CD1c-positive myeloid dendritic cell (primary cell): ENCODE results near the gene CDKAL1.
"Not testable (repeated sequence)": the region's sequence is repeated elsewhere in the genome, so short reads cannot be mapped to it uniquely, and the experiment has no call there.

Experiments
- DNase-seq: peaks from one replicate; pipeline ENCODE4 v3.0.0-alpha.2; 2016; ENCODE audit errors: extremely low spot score

CDKAL1 gene

GRCh38 chr6:21173031-21173430, 638.8 kb downstream of the CDKAL1 start:
- peak; percentile 14 for DNase-seq

- no peak for DNase-seq
Measured at GRCh38 chr6:21173678-21174077, 639.4 kb downstream of the CDKAL1 start.

GRCh38 chr6:21176197-21176596, 641.9 kb downstream of the CDKAL1 start:
- DNase-seq = no peak

- no peak for DNase-seq
Measured at GRCh38 chr6:21180155-21180554, 645.9 kb downstream of the CDKAL1 start.

- DNase-seq = no peak
Measured at GRCh38 chr6:21180800-21181337, 646.6 kb downstream of the CDKAL1 start.

- no peak for DNase-seq
Measured at GRCh38 chr6:21181866-21182265, 647.6 kb downstream of the CDKAL1 start.

GRCh38 chr6:21182589-21182988, 648.3 kb downstream of the CDKAL1 start:
- DNase-seq = no peak

- no peak for DNase-seq
Measured at GRCh38 chr6:21185861-21186478, 651.7 kb downstream of the CDKAL1 start.

GRCh38 chr6:21186479-21187055, 652.3 kb downstream of the CDKAL1 start:
- no peak for DNase-seq

GRCh38 chr6:21187485-21187884, 653.2 kb downstream of the CDKAL1 start:
- DNase-seq = no peak

GRCh38 chr6:21188505-21189223, 654.4 kb downstream of the CDKAL1 start:
- DNase-seq = no peak

GRCh38 chr6:21189759-21190158, 655.5 kb downstream of the CDKAL1 start:
- no peak for DNase-seq

- no peak for DNase-seq
Measured at GRCh38 chr6:21190701-21191100, 656.4 kb downstream of the CDKAL1 start.

- DNase-seq = no peak
Measured at GRCh38 chr6:21193790-21194475, 659.7 kb downstream of the CDKAL1 start.

- not testable (repeated sequence) for DNase-seq
Measured at GRCh38 chr6:21195301-21195700, 661.0 kb downstream of the CDKAL1 start.

GRCh38 chr6:21198032-21198640, 663.9 kb downstream of the CDKAL1 start:
- no peak for DNase-seq

GRCh38 chr6:21199262-21199661, 665.0 kb downstream of the CDKAL1 start:
- no peak for DNase-seq

- DNase-seq = no peak
Measured at GRCh38 chr6:21200134-21200870, 666.0 kb downstream of the CDKAL1 start.

- no peak for DNase-seq
Measured at GRCh38 chr6:21201187-21201586, 666.9 kb downstream of the CDKAL1 start.

GRCh38 chr6:21201637-21202350, 667.5 kb downstream of the CDKAL1 start:
- DNase-seq = no peak

GRCh38 chr6:21202521-21202920, 668.3 kb downstream of the CDKAL1 start:
- DNase-seq = no peak
